ENCODE measurements around the gene KRT31. TPM values are rescaled to one million over a fixed set of nuclear protein-coding genes. Genes with fewer than 3 reads are reported as not detected.

Gene KRT31
- 0.05 TPM in 1 of 5 replicates, not detected in the others for total RNA-seq (2022; extraction: Qiagen RNA extraction)

DNA sequence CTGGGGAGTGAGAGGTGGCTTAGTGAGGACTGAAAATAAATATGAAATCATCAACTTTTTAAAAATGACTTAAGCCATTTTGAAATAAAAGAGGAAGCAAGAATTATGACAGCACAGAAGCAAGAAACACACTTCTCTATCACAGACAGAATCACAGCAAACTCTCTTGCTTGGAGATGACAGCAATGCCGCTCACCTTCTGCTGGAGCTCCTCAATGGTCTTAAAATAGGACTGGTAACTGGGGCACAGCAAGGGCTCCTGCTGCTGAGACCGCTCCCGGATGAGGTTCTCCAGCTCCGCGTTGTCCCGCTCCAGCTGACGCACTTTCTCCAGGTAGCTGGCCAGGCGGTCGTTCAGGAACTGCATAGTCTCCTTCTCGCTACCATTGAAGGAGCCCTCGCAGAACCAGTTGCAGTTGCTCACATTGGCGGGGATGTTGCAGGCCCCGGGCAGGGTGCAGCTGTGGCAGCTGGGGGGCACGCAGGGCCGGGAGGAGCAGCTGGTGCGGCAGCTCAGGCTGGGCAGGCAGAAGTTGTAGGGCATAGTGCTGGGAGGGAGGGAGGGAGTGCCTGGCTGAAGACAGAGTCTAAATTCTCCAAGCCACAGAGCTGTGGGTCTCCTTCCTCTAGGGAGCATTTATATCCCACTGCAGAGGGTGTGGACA, at the start of gene KRT31:
TSS of gene KRT31 (minus strand) at position 613 of the 665 bp plus-strand sequence. CDS start at position 544, 69 bp downstream.

DNA sequence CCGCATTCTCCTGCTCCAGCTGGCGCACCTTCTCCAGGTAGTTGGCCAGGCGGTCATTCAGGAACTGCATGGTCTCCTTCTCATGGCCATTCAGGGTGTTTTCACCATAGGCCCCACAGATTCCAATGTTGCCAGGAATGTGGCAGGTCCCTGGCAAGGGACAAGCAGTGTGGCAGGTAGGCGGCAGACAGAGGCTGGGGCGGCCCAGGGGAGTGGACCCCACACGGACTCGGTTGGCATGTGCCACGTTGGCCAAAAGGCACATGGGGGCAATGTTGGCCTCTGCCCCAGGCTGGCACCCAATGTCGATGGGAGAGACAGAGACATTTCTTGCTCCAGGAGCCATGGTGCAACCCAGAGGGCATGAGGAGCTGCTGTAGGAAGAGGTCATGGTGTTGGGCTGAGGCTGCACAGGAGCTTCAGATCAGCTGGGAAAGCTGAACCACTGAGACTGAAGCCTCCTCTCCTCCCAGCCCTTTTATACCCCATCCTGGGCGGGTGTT, 43.2 kb upstream of the KRT31 start, which contains the start of gene KRT38:
TSS of gene KRT38 (minus strand) at position 453 of the 503 bp plus-strand sequence. CDS start at position 391, 62 bp downstream.

DNA sequence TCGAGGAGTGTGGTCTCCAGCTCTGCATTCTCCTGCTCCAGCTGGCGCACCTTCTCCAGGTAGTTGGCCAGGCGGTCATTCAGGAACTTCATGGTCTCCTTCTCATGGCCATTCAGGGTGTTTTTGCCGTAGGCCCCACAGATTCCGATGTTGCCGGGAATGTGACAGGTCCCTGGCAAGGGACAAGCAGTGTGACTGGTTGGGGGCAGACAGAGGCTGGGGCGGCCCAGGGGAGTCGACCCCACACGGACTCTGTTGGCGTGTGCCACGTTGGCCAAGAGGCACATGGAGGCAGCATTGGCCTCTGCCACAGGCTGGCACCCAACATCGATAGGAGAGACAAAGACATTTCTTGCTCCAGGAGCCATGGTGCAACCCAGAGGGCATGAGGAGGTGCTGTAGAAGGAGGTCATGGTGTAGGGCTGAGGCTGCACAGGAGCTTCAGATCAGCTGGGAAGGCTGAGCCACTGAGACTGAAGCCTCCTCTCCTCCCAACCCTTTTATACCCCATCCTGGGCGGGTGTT, 26.8 kb upstream of the KRT31 start, which contains the start of gene KRT37:
TSS of gene KRT37 (minus strand) at position 475 of the 525 bp plus-strand sequence. CDS start at position 413, 62 bp downstream.

DNA sequence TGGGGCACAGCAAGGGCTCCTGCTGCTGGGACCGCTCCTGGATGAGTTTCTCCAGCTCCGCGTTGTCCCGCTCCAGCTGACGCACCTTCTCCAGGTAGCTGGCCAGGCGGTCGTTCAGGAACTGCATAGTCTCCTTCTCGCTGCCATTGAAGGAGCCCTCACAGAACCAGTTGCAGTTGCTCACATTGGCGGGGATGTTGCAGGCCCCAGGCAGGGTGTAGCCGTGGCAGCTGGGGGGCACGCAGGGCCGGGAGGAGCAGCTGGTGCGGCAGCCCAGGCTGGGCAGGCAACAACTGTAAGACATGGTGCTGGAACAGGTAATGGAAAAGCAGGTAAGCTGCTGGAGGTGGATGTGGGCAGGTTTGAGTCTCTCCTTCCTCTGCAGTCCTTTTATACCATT, 15.5 kb downstream of the KRT31 start, which contains the start of gene KRT34:
TSS of gene KRT34 (minus strand) at position 364 of the 400 bp plus-strand sequence. CDS start at position 304, 60 bp downstream.

DNA sequence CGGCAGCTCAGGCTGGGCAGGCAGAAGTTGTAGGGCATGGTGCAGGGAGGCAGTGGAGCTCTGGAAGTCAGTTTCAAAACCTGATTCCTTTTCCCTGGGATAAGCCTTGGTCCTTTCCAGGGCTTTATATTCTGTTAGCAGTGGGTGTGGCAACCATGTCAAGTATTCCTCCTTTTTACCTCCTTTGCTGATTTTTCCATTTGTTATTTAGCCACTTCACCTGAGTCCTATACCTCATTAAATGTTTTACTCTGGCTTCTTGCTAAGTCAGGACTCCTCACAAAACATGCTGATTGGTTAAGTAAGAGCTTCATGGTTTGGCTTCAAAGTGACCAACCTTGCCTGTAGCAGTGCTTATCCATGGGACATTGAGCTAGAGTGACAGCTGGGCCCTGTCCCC, 27.7 kb downstream of the KRT31 start, which contains the start of gene KRT33B:
TSS of gene KRT33B (minus strand) at position 101 of the 400 bp plus-strand sequence. CDS start at position 38, 63 bp downstream.

DNA sequence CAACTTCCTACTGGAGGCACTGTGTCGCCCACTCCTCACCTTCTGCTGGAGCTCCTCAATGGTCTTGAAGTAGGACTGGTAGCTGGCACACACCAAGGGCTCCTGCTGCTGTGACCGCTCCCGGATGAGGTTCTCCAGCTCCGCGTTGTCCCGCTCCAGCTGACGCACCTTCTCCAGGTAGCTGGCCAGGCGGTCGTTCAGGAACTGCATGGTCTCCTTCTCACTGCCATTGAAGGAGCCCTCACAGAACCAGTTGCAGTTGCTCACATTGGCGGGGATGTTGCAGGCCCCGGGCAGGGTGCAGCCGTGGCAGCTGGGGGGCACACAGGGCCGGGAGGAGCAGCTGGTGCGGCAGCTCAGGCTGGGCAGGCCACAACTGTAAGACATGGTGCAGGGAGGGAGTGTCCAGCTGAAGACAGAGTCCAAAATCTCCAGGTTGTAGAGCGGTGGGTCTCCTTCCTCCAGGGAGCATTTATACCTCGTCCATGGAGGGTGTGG, 47.0 kb downstream of the KRT31 start, which contains the start of gene KRT33A:
TSS of gene KRT33A (minus strand) at position 448 of the 498 bp plus-strand sequence. CDS start at position 387, 61 bp downstream.

Other genes starting within 250 kb of the KRT31 start
- gene KRTAP4-5, start 247.8 kb downstream of the KRT31 start, total RNA-seq (2022; extraction: Qiagen RNA extraction), result not detected in 5 replicates
- gene KRTAP4-4, start 236.9 kb downstream of the KRT31 start, total RNA-seq (2022; extraction: Qiagen RNA extraction), result not detected in 5 replicates
- gene KRTAP4-3, start 229.4 kb downstream of the KRT31 start, total RNA-seq (2022; extraction: Qiagen RNA extraction), result not detected in 5 replicates
- not detected in 5 replicates for gene KRTAP4-2, start 219.4 kb downstream of the KRT31 start, total RNA-seq (2022; extraction: Qiagen RNA extraction)
- 0.14 to 0.25 TPM (median 0.24 TPM) in 3 of 5 replicates, not detected in the others for gene KRTAP4-1, start 212.7 kb downstream of the KRT31 start, total RNA-seq (2022; extraction: Qiagen RNA extraction)
- gene KRTAP9-1, start 207.7 kb downstream of the KRT31 start, total RNA-seq (2022; extraction: Qiagen RNA extraction), result not detected in 5 replicates
- not detected in 5 replicates for gene KRTAP9-2, start 171.0 kb downstream of the KRT31 start, total RNA-seq (2022; extraction: Qiagen RNA extraction)
- not detected in 5 replicates for gene KRTAP9-3, start 165.2 kb downstream of the KRT31 start, total RNA-seq (2022; extraction: Qiagen RNA extraction)
- gene KRTAP9-8, start 159.6 kb downstream of the KRT31 start, total RNA-seq (2022; extraction: Qiagen RNA extraction), result not detected in 5 replicates
- not detected in 5 replicates for gene KRTAP9-4, start 147.9 kb downstream of the KRT31 start, total RNA-seq (2022; extraction: Qiagen RNA extraction)
- gene KRTAP9-9, start 142.2 kb downstream of the KRT31 start, total RNA-seq (2022; extraction: Qiagen RNA extraction), result not detected in 5 replicates
- not detected in 5 replicates for gene KRTAP9-6, start 132.2 kb downstream of the KRT31 start, total RNA-seq (2022; extraction: Qiagen RNA extraction)
- not detected in 5 replicates for gene KRTAP9-7, start 121.9 kb downstream of the KRT31 start, total RNA-seq (2022; extraction: Qiagen RNA extraction)
- not detected in 5 replicates for gene KRTAP29-1, start 94.8 kb downstream of the KRT31 start, total RNA-seq (2022; extraction: Qiagen RNA extraction)
- gene KRTAP16-1, start 88.3 kb downstream of the KRT31 start, total RNA-seq (2022; extraction: Qiagen RNA extraction), result not detected in 5 replicates
- not detected in 5 replicates for gene KRTAP17-1, start 81.9 kb downstream of the KRT31 start, total RNA-seq (2022; extraction: Qiagen RNA extraction)
- not detected in 5 replicates for gene KRT33A, start 46.8 kb downstream of the KRT31 start, total RNA-seq (2022; extraction: Qiagen RNA extraction)
- gene KRT33B, start 27.8 kb downstream of the KRT31 start, total RNA-seq (2022; extraction: Qiagen RNA extraction), result not detected in 5 replicates
- 0.18 to 0.53 TPM (median 0.21 TPM) in 5 replicates for gene KRT34, start 15.3 kb downstream of the KRT31 start, total RNA-seq (2022; extraction: Qiagen RNA extraction)
- not detected in 5 replicates for gene KRT37, start 27.0 kb upstream of the KRT31 start, total RNA-seq (2022; extraction: Qiagen RNA extraction)
- not detected in 5 replicates for gene KRT38, start 43.4 kb upstream of the KRT31 start, total RNA-seq (2022; extraction: Qiagen RNA extraction)
- 0.05 to 0.07 TPM (median 0.06 TPM) in 3 of 5 replicates, not detected in the others for gene KRT32, start 69.8 kb upstream of the KRT31 start, total RNA-seq (2022; extraction: Qiagen RNA extraction)
- gene KRT35, start 83.5 kb upstream of the KRT31 start, total RNA-seq (2022; extraction: Qiagen RNA extraction), result not detected in 5 replicates
- 0.06 TPM in 1 of 5 replicates, not detected in the others for gene KRT36, start 92.3 kb upstream of the KRT31 start, total RNA-seq (2022; extraction: Qiagen RNA extraction)
- gene KRT13, start 108.0 kb upstream of the KRT31 start, total RNA-seq (2022; extraction: Qiagen RNA extraction), result 0.11 to 0.51 TPM (median 0.18 TPM) in 5 replicates
- gene KRT15, start 121.3 kb upstream of the KRT31 start, total RNA-seq (2022; extraction: Qiagen RNA extraction), result 2.3 to 4.1 TPM (median 2.9 TPM) in 5 replicates
- gene KRT19, start 130.7 kb upstream of the KRT31 start, total RNA-seq (2022; extraction: Qiagen RNA extraction), result 38.1 to 58.6 TPM (median 50.5 TPM) in 5 replicates
- not detected in 5 replicates for gene KRT9, start 174.5 kb upstream of the KRT31 start, total RNA-seq (2022; extraction: Qiagen RNA extraction)
- 0.05 to 0.14 TPM (median 0.11 TPM) in 4 of 5 replicates, not detected in the other for gene KRT14, start 189.3 kb upstream of the KRT31 start, total RNA-seq (2022; extraction: Qiagen RNA extraction)
- 0.83 to 1.5 TPM (median 1.4 TPM) in 5 replicates for gene KRT16, start 215.2 kb upstream of the KRT31 start, total RNA-seq (2022; extraction: Qiagen RNA extraction)
- gene KRT17, start 227.0 kb upstream of the KRT31 start, total RNA-seq (2022; extraction: Qiagen RNA extraction), result 0.63 to 1.8 TPM (median 0.79 TPM) in 5 replicates